Measurements from ENCODE around the gene GID8. TPM values are rescaled to one million over a fixed set of nuclear protein-coding genes. Genes with fewer than 3 reads are reported as not detected.

GID8 gene
- total and polyA plus RNA-seq, 2 of the 4 experiments (the other 2 are of a cell fraction), result 21.5 to 33.9 TPM

- TF ChIP-seq CEBPB (IDR thresholded peaks at IDR 0.05; ENCODE audit: low read depth, low read length), result no peak
- TF ChIP-seq RAD21 (IDR thresholded peaks at IDR 0.05; ENCODE audit: low read length), result no peak
Observed at GRCh38 chr20:62959101-62959971, 21.4 kb downstream of the GID8 start (continued).

- no peaks in the 10 kb centered on the region for H4K20me1 ChIP-seq (ENCODE audit: insufficient read depth, low read length)
- dilution Hi-C loops (cut with HindIII; ENCODE audit: low sequenced_read_pairs, unreplicated experiment), result no loop called here
- 96% methylated on average over 9 of the region's 20 CpGs; no CpG with 5 or more reads in 1 of the 2 experiments for WGBS, 2 experiments (ENCODE audit: extremely low coverage in 2 of 2, insufficient read length in 1 of 2)
- no peak overlapping the region for H3K23ac ChIP-seq (ENCODE audit: low read depth, low read length)
- H3K4ac ChIP-seq (ENCODE audit: low read depth, low read length), result no peak overlapping the region
- no peak overlapping the region for H4K91ac ChIP-seq (ENCODE audit: insufficient read depth, low read depth, low read length)
- H3K4me2 ChIP-seq (ENCODE audit: low read depth, low read length), result no peak overlapping the region
- H4K5ac ChIP-seq (ENCODE audit: low read depth, low read length), result no peak overlapping the region
- no peak overlapping the region for H2BK120ac ChIP-seq (ENCODE audit: low read depth, low read length)
- POLR2A ChIA-PET (ENCODE audit: unreplicated experiment), result no interaction called here
- H3K27ac ChIP-seq (ENCODE audit: insufficient read depth, low read length), result no peak overlapping the region
- no peak overlapping the region for H3K14ac ChIP-seq (replicated peaks; ENCODE audit: low read depth, low read length)
- intact Hi-C loops (cut with micrococcal nuclease), result no loop called here
- H3K9me1 ChIP-seq (ENCODE audit: insufficient read depth, low read length), result peaks cover 4% of the 10 kb centered on the region; the same call in 1 of the 2 replicates
- no peak overlapping the region for H2BK20ac ChIP-seq (ENCODE audit: low read depth, low read length)
- no peak overlapping the region for H3K18ac ChIP-seq (ENCODE audit: low read depth, low read length)
- H2BK15ac ChIP-seq (ENCODE audit: low read depth, low read length), result no peak overlapping the region
- H3K79me1 ChIP-seq (ENCODE audit: low read depth in 1 of 2, low read length in 2 of 2), result no peaks in the 10 kb centered on the region; a peak in 1 of 4 replicates
- ATAC-seq (ENCODE audit: low read depth), result no peak
- in situ Hi-C loops (cut with MboI; ENCODE audit: low sequenced_read_pairs), result no loop called here
- peaks cover 6% of the 10 kb centered on the region; the same call in 1 of the 2 replicates for H3K4me1 ChIP-seq (ENCODE audit: control insufficient read depth, insufficient read depth, low read length)
- H2AK5ac ChIP-seq (ENCODE audit: low read depth, low read length), result no peak overlapping the region
- H3K56ac ChIP-seq (ENCODE audit: extremely low read depth, insufficient read depth, low read length), result no peak overlapping the region
- no peak overlapping the region for H3K9ac ChIP-seq (ENCODE audit: low read depth, low read length)
- CTCF ChIA-PET, result interaction anchor here (0.7 kb wide), 1 partner anchor 12 kb away, joined by 3 read pairs; no protein-coding TSS in a partner anchor
- H2AK9ac ChIP-seq (replicated peaks; ENCODE audit: low read depth, low read length, poor library complexity), result no peak overlapping the region
- no peak overlapping the region for H3K4me3 ChIP-seq (ENCODE audit: insufficient read depth, low read depth, low read length)
- peak overlapping the region; percentile 11 for H2AFZ ChIP-seq (replicated peaks; ENCODE audit: low read length, poor library complexity)
- peaks cover 7% of the 10 kb centered on the region; the same call in 1 of the 2 replicates for H3K27me3 ChIP-seq (ENCODE audit: control insufficient read depth, insufficient read depth, low read length)
- H3K9me3 ChIP-seq (ENCODE audit: control insufficient read depth, insufficient read depth, low read length), result no peaks in the 10 kb centered on the region
- BruUV-seq (replicated peaks), result no TSS peak
- H2BK5ac ChIP-seq (ENCODE audit: low read depth, low read length, poor library complexity, severe bottlenecking), result no peak overlapping the region
- H3K36me3 ChIP-seq (ENCODE audit: control insufficient read depth, insufficient read depth, low read length), result peaks cover 1% of the 10 kb centered on the region; the same call in 1 of the 2 replicates
- DNase-seq, result no peak
- no peak overlapping the region for H4K8ac ChIP-seq (ENCODE audit: low read depth in 2 of 2, low read length in 2 of 2)
- TF ChIP-seq RFX5 (IDR thresholded peaks at IDR 0.05; ENCODE audit: low read depth, low read length) (no peak), CEBPB (IDR thresholded peaks at IDR 0.05; ENCODE audit: low read depth, low read length) (no peak), FOS (IDR thresholded peaks at IDR 0.05; ENCODE audit: low read depth, low read length) (no peak), POLR2A (IDR thresholded peaks at IDR 0.05; ENCODE audit: low read depth, low read length) (no peak), MAZ (IDR thresholded peaks at IDR 0.05; ENCODE audit: borderline replicate concordance, low read depth, low read length) (no peak), RAD21 (IDR thresholded peaks at IDR 0.05; ENCODE audit: low read length) (no peak), RCOR1 (IDR thresholded peaks at IDR 0.05; ENCODE audit: insufficient replicate concordance, low read length) (no peak), SMC3 (IDR thresholded peaks at IDR 0.05; ENCODE audit: low read depth, low read length) (no peak), CHD1 (IDR thresholded peaks at IDR 0.05; ENCODE audit: low read depth, low read length) (no peak), NFE2L2 (IDR thresholded peaks at IDR 0.05; ENCODE audit: low read depth, low read length) (no peak), CTCF (conservative IDR thresholded peaks at IDR 0.05; ENCODE audit: low read depth, low read length) (no peak), ELK1 (IDR thresholded peaks at IDR 0.05; ENCODE audit: borderline replicate concordance, low read depth, low read length) (no peak), MXI1 (IDR thresholded peaks at IDR 0.05; ENCODE audit: borderline replicate concordance, low read depth, low read length) (no peak)
Observed at GRCh38 chr20:62959998-62960436, 22.1 kb downstream of the GID8 start.

All from IMR-90 (cell line).